Stimulated activated CD8-positive, alpha-beta memory T cell treated with anti-CD3 and anti-CD28 coated beads, Interleukin-4, amount 100 ng/mL, for 24 hours (primary cell): ENCODE measurements around the gene TCHHL1.

Source experiments
- DNase-seq: peaks from one replicate; pipeline ENCODE4 v3.0.0-alpha.2; 2020; ENCODE audit warnings: low read depth

TCHHL1 gene

GRCh38 chr1:152089014-152089674, at the start of gene TCHHL1:
Gene TCHHL1, minus strand, starts transcription at chr1:152089064. Its CDS starts 921 bp downstream, at chr1:152088143.
- no peak for DNase-seq

- no peak for DNase-seq
Measured at GRCh38 chr1:152137215-152137614, 48.4 kb upstream of the TCHHL1 start.

DNA sequence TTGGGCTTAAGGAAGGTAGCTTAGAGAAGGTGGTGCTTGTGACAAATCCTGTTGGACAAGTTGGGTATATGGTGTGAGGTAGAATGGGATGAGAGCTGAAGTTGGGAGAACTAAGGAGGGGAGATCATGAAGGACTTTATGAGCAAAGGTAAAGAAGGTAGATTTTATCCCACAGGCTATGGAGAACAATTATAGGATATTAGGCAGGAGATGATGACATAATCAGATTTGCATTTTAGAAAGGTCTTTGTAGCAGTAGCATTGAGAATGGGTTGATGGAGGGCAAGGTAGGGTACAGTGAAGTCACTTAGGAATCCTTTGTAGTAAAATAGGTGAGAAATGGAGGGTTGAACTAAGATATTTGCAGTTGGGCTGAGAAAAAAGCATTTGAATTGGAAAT, 41.3 kb upstream of the TCHHL1 start:
- no peak for DNase-seq

GRCh38 chr1:152127673-152128072, 38.8 kb upstream of the TCHHL1 start:
- DNase-seq: no peak

DNA sequence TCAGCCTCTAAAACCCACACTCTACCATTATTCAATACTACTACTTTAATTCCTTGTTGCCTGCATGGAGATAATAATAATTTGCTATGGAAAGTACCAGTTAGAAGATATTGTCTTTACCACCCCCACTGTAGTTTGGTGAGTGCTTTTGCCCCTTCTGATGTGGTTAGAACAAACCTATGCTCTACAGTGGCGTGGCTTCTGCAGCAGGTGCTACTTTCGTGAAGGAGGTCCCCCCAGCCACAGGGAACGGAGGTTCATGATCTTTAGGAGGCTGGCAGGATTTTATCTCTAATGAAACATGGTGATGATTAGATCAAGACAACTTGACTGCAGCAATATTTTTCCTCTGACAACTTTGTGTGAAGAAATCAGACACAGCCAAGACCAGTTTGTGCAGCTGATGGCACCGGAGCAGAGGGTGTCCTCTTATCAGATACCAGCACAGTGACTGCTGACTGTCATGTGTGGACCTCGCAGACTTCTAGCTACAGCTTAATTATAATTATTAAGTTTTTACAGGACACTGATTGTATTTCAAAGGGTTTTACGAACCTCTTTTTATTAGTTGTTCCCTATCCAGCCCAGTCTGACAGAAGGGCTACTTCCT, 37.1 kb upstream of the TCHHL1 start:
- no peak for DNase-seq

DNA sequence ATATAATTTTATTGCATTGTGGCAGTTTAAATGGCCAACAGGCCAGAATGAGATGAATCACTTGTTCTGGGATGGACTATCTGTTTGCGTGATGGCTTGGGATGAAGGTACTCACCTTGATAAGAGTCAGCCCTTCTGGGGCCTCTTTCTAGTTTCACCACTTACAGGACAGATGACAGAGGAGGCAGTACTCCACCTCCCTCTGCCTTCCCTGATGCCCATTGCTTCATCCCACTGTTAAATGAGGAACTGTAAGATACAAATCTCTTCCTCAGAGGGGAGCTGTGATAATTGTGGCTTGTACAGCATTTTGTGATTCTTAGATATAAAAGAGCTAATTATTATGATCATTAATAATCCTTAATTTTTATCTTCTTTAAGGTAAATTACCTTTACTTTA, 30.1 kb upstream of the TCHHL1 start:
- DNase-seq: no peak

GRCh38 chr1:152115344-152115743, 26.5 kb upstream of the TCHHL1 start, which contains the start of gene TCHH:
Gene TCHH, minus strand, starts transcription at chr1:152115444. Its CDS starts 1,364 bp downstream, at chr1:152114080.
- DNase-seq: no peak

GRCh38 chr1:152112885-152113432, 24.1 kb upstream of the TCHHL1 start:
- no peak for DNase-seq

GRCh38 chr1:152112101-152112884, 23.4 kb upstream of the TCHHL1 start:
- DNase-seq: no peak

DNA sequence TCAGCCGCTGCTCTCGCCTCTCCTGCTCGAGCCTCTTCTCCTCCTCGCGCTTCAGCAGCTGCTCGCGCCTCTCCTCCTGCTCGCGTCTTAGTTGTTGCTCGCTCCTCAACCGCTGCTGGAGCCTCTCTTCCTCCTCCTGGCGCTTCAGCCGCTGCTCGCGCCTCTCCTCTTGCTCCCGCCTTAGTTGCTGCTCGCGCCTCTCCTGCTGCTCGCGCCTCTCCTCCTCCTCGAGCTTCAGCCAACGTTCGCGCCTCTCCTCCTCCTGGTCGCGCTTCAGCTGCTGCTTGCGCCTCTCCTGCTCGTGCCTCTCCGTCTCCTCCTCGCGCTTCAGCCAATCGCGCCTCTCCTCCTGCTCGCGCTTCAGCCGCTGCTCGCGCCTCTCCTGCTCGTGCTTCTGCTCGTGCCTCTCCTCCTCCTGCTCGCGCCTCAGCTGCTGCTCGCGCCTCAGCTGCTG, 22.7 kb upstream of the TCHHL1 start:
- no peak for DNase-seq

GRCh38 chr1:152110860-152111514, 22.1 kb upstream of the TCHHL1 start:
- no peak for DNase-seq

GRCh38 chr1:152110365-152110859, 21.5 kb upstream of the TCHHL1 start:
- DNase-seq: no peak

DNA sequence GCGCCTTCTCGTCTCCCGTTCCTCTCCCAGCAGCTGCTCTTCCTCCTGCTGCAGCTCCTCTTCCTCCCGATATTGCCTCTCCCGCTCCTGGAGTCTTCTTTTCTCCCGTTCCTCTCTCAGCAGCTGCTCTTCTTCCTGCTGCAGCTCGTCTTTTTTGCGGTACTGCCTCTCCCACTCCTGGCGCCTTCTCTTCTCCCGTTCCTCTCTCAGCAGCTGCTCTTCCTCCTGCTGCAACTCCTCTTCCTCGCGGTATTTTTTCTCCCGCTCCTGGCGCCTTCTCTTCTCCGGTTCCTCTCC, 21.1 kb upstream of the TCHHL1 start:
- DNase-seq: no peak

DNA sequence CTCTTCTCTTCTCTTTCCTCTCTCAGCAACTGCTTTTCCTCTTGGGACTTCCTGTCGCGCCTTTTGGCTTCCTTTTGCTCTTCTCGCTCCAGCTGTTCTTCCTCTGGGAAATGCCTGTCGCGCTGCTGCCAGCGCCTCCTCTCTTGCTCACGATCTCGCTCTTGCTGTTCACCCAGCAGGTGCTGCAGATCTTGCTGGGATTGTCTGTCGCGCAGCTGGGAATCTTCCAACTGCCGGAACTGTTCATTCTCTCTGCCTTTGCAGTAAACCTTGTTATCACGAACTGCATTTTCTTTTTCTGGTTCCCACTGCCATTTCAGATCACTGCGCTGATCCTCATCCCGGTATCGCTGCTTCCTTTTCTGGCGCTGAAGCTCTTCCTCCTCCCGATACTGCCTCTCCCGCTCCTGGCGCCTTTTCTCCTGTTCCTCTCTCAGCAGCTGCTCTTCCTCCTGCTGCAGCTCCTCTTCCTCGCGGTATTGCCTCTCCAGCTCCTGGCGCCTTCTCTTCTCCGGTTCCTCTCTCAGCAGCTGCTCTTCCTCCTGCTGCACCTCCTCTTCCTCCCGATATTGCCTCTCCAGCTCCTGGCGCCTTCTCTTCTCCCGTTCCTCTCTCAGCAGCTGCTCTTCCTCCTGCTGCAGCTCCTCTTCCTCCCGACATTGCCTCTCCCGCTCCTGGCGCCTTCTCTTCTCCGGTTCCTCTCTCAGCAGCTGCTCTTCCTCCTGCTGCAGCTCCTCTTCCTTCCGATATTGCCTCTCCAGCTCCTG, 20.6 kb upstream of the TCHHL1 start:
- DNase-seq: no peak

DNA sequence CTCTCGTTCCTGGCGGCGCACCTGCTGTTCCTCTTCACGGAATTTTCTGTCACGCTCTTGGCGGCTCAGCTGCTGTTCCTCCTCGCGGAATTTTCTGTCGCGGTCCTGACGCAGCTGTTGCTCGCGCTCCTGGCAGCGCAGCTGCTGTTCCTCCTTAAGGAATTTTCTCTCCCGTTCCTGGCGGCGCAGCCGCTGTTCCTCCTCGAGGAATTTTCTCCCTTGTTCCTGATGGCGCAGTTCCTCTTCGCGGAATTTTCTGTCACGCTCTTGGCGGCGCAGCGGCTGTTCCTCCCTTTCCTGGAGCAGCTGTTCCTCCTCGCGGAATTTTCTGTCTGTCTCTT, 20.0 kb upstream of the TCHHL1 start:
- DNase-seq: no peak

GRCh38 chr1:152107984-152108881, 19.4 kb upstream of the TCHHL1 start:
- DNase-seq: no peak

GRCh38 chr1:152107031-152107983, 18.4 kb upstream of the TCHHL1 start:
- DNase-seq: no peak

GRCh38 chr1:152104854-152105253, 16.0 kb upstream of the TCHHL1 start:
- DNase-seq: no peak

DNA sequence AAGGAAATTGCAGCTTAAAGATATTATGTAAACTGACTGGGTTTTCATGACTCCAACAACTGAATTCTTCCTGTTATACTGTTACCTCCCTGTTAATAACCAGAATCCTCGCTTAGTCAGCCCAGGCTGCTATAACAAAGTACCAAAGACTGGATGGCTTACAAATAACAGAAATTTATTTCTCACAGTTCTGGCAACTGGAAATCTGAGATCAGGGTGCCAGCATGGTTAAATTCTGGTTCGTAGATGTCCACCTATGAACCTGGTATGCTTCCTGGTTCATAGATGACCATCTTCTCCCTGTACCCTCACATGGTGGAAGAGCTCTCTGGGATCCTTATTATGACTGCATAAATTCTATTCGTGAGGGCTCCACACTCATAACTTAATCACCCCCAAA, 8.1 kb upstream of the TCHHL1 start:
- no peak for DNase-seq
